HepG2 (cell line): ENCODE measurements around the gene FPGS. TPM values are rescaled to one million over a fixed set of nuclear protein-coding genes. Genes with fewer than 3 reads are reported as not detected.

ENCODE experiments used
- ATAC-seq: fragments of 200-7000 bp; cut with Tn5 transposase; 3 replicates; pipeline ENCODE4 v1.9.1; 2020; ENCODE audit warnings: mild to moderate bottlenecking, moderate library complexity
- BruUV-seq: library from RNA; stranded (reverse); fragments of 400-500 nt; replicated peaks from 2 replicates; lab custom pipeline; 2021; lab: Mats Ljungman, UMichigan
- CTCF ChIA-PET: fragments of 300-600 bp; formaldehyde crosslinking; extraction: SDS; loops from one replicate; lab custom pipeline; 2021; ENCODE audit warnings: low total read pairs, inconsistent platforms, low intra/inter-chr PET ratio; lab: Yijun Ruan, JAX
- POLR2A ChIA-PET: fragments of 350-600 bp; sonication (Branson Sonifier 250); formaldehyde crosslinking; loops from one replicate; lab custom pipeline; 2020; ENCODE audit warnings: antibody characterized with exemption, inconsistent platforms; lab: Yijun Ruan, JAX
- DNase-seq: peaks from one replicate; pipeline ENCODE4 v3.0.0-alpha.2; 2015; ENCODE audit warnings: low spot score
- FAIRE-seq: peaks from 3 replicates; lab custom pipeline; 2011; peaks lifted over from hg19 to GRCh38; lab: Jason Lieb, UNC
- H2AFZ ChIP-seq: one replicate; pipeline ENCODE4 v1.6.1; 2011; ENCODE audit warnings: low read length, inconsistent platforms
- H3K27ac ChIP-seq: fragments of 300-600 bp; 3 replicates; pipeline ENCODE4 v1.8.0; 2011; ENCODE audit warnings: mixed run types, mild to moderate bottlenecking, mixed read lengths, low read length, inconsistent platforms; ENCODE audit not compliant: insufficient read depth; ENCODE audit errors: extremely low read length
- H3K27me3 ChIP-seq, 2 experiments: fragments of 200-600 bp in 1 of 2; 2 replicates in 1 of 2; 3 replicates in 1 of 2; pipeline versions ENCODE4 v1.6.0 to v1.8.0; 2011; ENCODE audit warnings: low read length in 2 of 2, mild to moderate bottlenecking in 2 of 2, moderate library complexity in 2 of 2, inconsistent platforms in 1 of 2; ENCODE audit not compliant: insufficient read depth in 2 of 2, control insufficient read depth in 1 of 2
- H3K36me3 ChIP-seq, 2 experiments: fragments of 200-600 bp in 1 of 2; replicated peaks in 1 of 2; 2 replicates in 1 of 2; 3 replicates in 1 of 2; pipeline versions ENCODE4 v1.5.1 to v1.8.0; 2011; ENCODE audit warnings: low read length in 2 of 2, inconsistent platforms in 1 of 2; ENCODE audit not compliant: insufficient read depth in 2 of 2, control insufficient read depth in 1 of 2
- H3K4me1 ChIP-seq: 2 replicates; pipeline ENCODE4 v1.5.1; 2012; ENCODE audit warnings: low read length, inconsistent platforms; ENCODE audit not compliant: insufficient read depth
- H3K4me2 ChIP-seq: 2 replicates; pipeline ENCODE4 v1.6.0; 2011; ENCODE audit warnings: low read depth, low read length, inconsistent platforms
- H3K4me3 ChIP-seq, 3 experiments: fragments of 200-600 bp in 1 of 3; sonication (generic), shearing (Covaris generic) in 1 of 3; replicated peaks in 1 of 3; 2 replicates each; pipeline ENCODE4 v1.5.1; 2011 to 2016; ENCODE audit warnings: low read length in 3 of 3, inconsistent platforms in 2 of 3, low read depth in 2 of 3, mild to moderate bottlenecking in 2 of 3, control low read depth in 1 of 3, mixed read lengths in 1 of 3; ENCODE audit not compliant: insufficient read depth in 1 of 3
- H3K79me2 ChIP-seq: one replicate; pipeline ENCODE4 v1.6.1; 2011; ENCODE audit warnings: low read length, inconsistent platforms; ENCODE audit not compliant: insufficient read depth
- H3K9ac ChIP-seq: 2 replicates; pipeline ENCODE4 v1.6.0; 2011; ENCODE audit warnings: mild to moderate bottlenecking, low read depth, low read length, inconsistent platforms; ENCODE audit not compliant: insufficient read depth
- H3K9me3 ChIP-seq: 2 replicates; pipeline ENCODE4 v1.5.1; 2012; ENCODE audit warnings: mild to moderate bottlenecking, low read length
- H4K20me1 ChIP-seq: 2 replicates; pipeline ENCODE4 v1.6.0; 2011; ENCODE audit warnings: inconsistent platforms, mild to moderate bottlenecking, low read length, moderate library complexity; ENCODE audit not compliant: insufficient read depth
- EED ChIP-seq: sonication (generic); formaldehyde crosslinking; IDR thresholded peaks from 2 replicates; pipeline ENCODE4 v1.5.0; 2020; ENCODE audit warnings: mild to moderate bottlenecking, missing genetic modification reagents
- ERF ChIP-seq: IDR thresholded peaks from 2 replicates; pipeline ENCODE4 v1.6.1; 2018; ENCODE audit warnings: missing biosample characterization, missing genetic modification reagents
- HNF4G ChIP-seq, 2 experiments: sonication (generic) in 1 of 2; formaldehyde crosslinking in 1 of 2; IDR thresholded peaks; 2 replicates each; pipeline versions ENCODE4 v1.4.0 to v1.6.1; 2011 to 2020; ENCODE audit warnings: borderline replicate concordance in 2 of 2, low read depth in 2 of 2, mild to moderate bottlenecking in 2 of 2, low read length in 1 of 2, missing genetic modification reagents in 1 of 2, moderate library complexity in 1 of 2
- MEIS1 ChIP-seq: sonication (generic); formaldehyde crosslinking; IDR thresholded peaks from 2 replicates; pipeline ENCODE4 v1.9.0; 2021; ENCODE audit warnings: mild to moderate bottlenecking, missing genetic modification reagents, moderate library complexity, borderline replicate concordance
- NFE2L1 ChIP-seq: sonication (generic); formaldehyde crosslinking; IDR thresholded peaks from 2 replicates; pipeline ENCODE4 v1.4.0; 2020; ENCODE audit warnings: missing genetic modification reagents, mild to moderate bottlenecking, borderline replicate concordance
- NR2C2 ChIP-seq: sonication (generic); formaldehyde crosslinking; IDR thresholded peaks from 2 replicates; pipeline ENCODE4 v1.4.0; 2020; ENCODE audit warnings: missing genetic modification reagents, mild to moderate bottlenecking, moderate library complexity, borderline replicate concordance
- PLRG1 ChIP-seq: fragments of 450-650 bp; conservative IDR thresholded peaks from 2 replicates; pipeline ENCODE4 v1.6.1; 2016
- RFX1 ChIP-seq: fragments of 450-650 bp; IDR thresholded peaks from 2 replicates; pipeline ENCODE4 v1.6.1; 2017
- RORA ChIP-seq: sonication (generic); formaldehyde crosslinking; IDR thresholded peaks from 2 replicates; pipeline ENCODE4 v1.5.0; 2020; ENCODE audit warnings: mild to moderate bottlenecking, missing genetic modification reagents, moderate library complexity
- SP140L ChIP-seq: sonication (generic); formaldehyde crosslinking; IDR thresholded peaks from 2 replicates; pipeline ENCODE4 v1.4.0; 2020; ENCODE audit warnings: missing genetic modification reagents, borderline replicate concordance
- ZNF12 ChIP-seq: sonication (generic); formaldehyde crosslinking; IDR thresholded peaks from 2 replicates; pipeline ENCODE4 v1.5.0; 2020; ENCODE audit warnings: missing genetic modification reagents
- ZNF33A ChIP-seq: sonication (generic); formaldehyde crosslinking; IDR thresholded peaks from 2 replicates; pipeline ENCODE4 v1.5.1; 2020; ENCODE audit warnings: missing genetic modification reagents, mild to moderate bottlenecking, moderate library complexity, borderline replicate concordance
- ZNF350 ChIP-seq: sonication (generic); formaldehyde crosslinking; IDR thresholded peaks from 2 replicates; pipeline ENCODE4 v1.4.0; 2020; ENCODE audit warnings: mild to moderate bottlenecking, low read depth, missing genetic modification reagents, borderline replicate concordance
- ZNF709 ChIP-seq: sonication (generic); formaldehyde crosslinking; IDR thresholded peaks from 2 replicates; pipeline ENCODE4 v1.5.0; 2020; ENCODE audit warnings: mild to moderate bottlenecking, missing genetic modification reagents
- ZNF713 ChIP-seq: sonication (generic); formaldehyde crosslinking; IDR thresholded peaks from 2 replicates; pipeline ENCODE4 v1.4.0; 2020; ENCODE audit warnings: mild to moderate bottlenecking, missing genetic modification reagents
- ZNF780A ChIP-seq: sonication (generic); formaldehyde crosslinking; IDR thresholded peaks from 2 replicates; pipeline ENCODE4 v1.8.0; 2022; ENCODE audit warnings: mild to moderate bottlenecking, missing genetic modification reagents, moderate library complexity
- WGBS: methylation state at CpG from one replicate; pipeline ENCODE4 v1.1.6; 2017; ENCODE audit warnings: low lambda C conversion rate; 5-methylcytosine and 5-hydroxymethylcytosine counted together
- in situ Hi-C: cut with HindIII; loops from 2 replicates; pipeline ENCODE4 v1.10.0; 2017; ENCODE audit warnings: low pct_unique_long_range_greater_than_20kb; ENCODE audit not compliant: extremely low pct_ligation_motif_present
- intact Hi-C: fragments of 100-400 bp; cut with micrococcal nuclease; formaldehyde crosslinking; loops from one replicate; pipeline ENCODE4 v1.10.0; 2022; ENCODE audit not compliant: unreplicated experiment
- polyA plus RNA-seq, 8 experiments: library from polyadenylated mRNA; depleted of rRNA in 3 of 8; stranded (reverse) in 7 of 8; unstranded in 1 of 8; fragments of >200 nt; fragmentation: Illumina TruSeq in 4 of 8; extraction: Trizol in 4 of 8; gene quantifications; 2 replicates each; pipeline versions ENCODE4 v1.2.1 to v1.2.3, GENCODE V29; 2011 to 2016; ENCODE audit warnings: low read depth in 4 of 8, missing spikeins in 1 of 8, mixed read lengths in 1 of 8; ENCODE audit not compliant: insufficient read depth in 1 of 8
- total RNA-seq, 5 experiments: library from RNA; depleted of rRNA; stranded (reverse); fragments of >200 nt; fragmentation: Illumina TruSeq; extraction: Trizol; gene quantifications; 2 replicates each; pipeline ENCODE4 v1.2.3, GENCODE V29; 2016; ENCODE audit warnings: low read depth in 1 of 5
- TF ChIP-seq, protein P1 (sequence below): sonication (generic); formaldehyde crosslinking; IDR thresholded peaks from 2 replicates; pipeline ENCODE4 v1.4.0; 2020; ENCODE audit warnings: missing genetic modification reagents, borderline replicate concordance
- TF ChIP-seq, protein P2 (sequence below): sonication (generic); formaldehyde crosslinking; IDR thresholded peaks from 2 replicates; pipeline ENCODE4 v1.4.0; 2020; ENCODE audit warnings: missing genetic modification reagents, borderline replicate concordance

FPGS gene
- total and polyA plus RNA-seq, 2 of the 13 experiments (the other 11 are each of a cell fraction or from before 2014, with no cell fraction given) = 35.6 to 36.8 TPM

DNA sequence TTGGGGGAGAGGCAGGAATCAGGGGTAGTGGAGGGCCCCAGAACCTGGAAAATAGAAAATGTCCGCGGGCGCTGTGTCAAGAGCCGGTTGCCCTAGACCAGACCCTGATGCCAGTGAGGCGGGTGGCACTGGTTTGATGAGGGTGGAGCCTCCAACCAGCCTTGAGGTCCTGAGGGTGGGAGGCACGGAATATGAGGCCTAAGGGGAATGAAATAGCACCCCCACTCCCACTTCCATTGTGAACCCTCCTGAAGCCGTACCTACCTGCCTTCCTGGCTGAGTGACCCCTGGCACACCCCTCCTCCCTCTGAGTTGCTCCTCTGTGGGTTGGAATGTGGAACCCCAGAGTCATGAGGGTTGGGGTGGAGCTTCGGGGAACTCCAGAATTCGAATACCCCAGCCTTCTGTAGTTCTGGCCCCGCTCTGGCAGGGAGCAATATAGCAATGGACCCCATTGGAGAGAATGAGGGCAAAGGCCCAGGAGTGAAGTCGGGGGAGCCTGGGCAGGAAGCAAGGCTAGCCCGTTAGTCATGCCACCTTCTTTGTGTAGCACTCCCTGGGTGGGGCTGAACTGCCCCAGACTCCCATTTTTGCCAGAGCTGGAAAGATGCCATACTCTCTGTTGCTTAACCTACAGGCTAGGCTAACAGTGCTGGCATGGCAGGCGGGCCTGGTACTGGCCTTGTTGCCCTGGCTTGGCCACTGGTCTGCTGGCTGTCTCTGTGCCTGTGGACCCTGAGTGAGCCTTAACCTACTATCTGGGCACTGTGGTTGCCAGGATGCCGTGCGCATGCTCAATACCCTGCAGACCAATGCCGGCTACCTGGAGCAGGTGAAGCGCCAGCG, 1.0 kb downstream of the FPGS start:
- H2AFZ ChIP-seq = no peak overlapping the region
- H3K4me3 ChIP-seq = peak overlapping the region; percentile 78 to 93 (median 84)
- DNase-seq (no peak), ATAC-seq (peak; percentile 2; the same call in 2 of the 3 replicates), FAIRE-seq (no peak)
- in situ Hi-C loops = no loop called here
- H3K9me3 ChIP-seq = no peaks in the 10 kb centered on the region
- peak overlapping the region; percentile 86 for H3K27ac ChIP-seq
- no peaks in the 10 kb centered on the region; a peak in 1 of 5 replicates for H3K27me3 ChIP-seq
- TSS peak; percentile 62 for BruUV-seq
- H3K4me1 ChIP-seq = peaks cover 36% of the 10 kb centered on the region
- peak overlapping the region; percentile 90 for H3K9ac ChIP-seq
- ChIA-PET CTCF (interaction anchor here (1.7 kb wide), 1 partner anchor 22 kb away, joined by 3 read pairs; no protein-coding TSS in a partner anchor), POLR2A (interaction anchor here (0.7 to 1.2 kb wide), 5 partner anchors 11 to 118 kb away, joined by 3 to 5 read pairs (median 5); partner anchors contain the start of gene CDK9)
- WGBS = 24% methylated on average over 5 of the region's 18 CpGs
- H3K79me2 ChIP-seq = peaks cover 15% of the 10 kb centered on the region
- H3K4me2 ChIP-seq = peak overlapping the region; percentile 97
- intact Hi-C loops = loop anchor here (2.0 to 5.0 kb wide), 2 partner anchors 69 to 114 kb away; partner anchors contain the start of genes ST6GALNAC4 and TOR2A
- H3K36me3 ChIP-seq = peaks cover 8 to 24% of the 10 kb centered on the region in 2 experiments; a peak in 4 of 5 replicates
- H4K20me1 ChIP-seq = no peaks in the 10 kb centered on the region; the same call in 1 of the 2 replicates
- TF ChIP-seq NR2C2 (CRISPR knock-in tag) (no peak), ZNF350 (no peak), ZNF33A (CRISPR knock-in tag) (no peak), HNF4G (IDR thresholded peaks at IDR 0.05; ENCODE audit: borderline replicate concordance, low read depth, low read length) (no peak), HNF4G (CRISPR knock-in tag; IDR thresholded peaks at IDR 0.05; ENCODE audit: borderline replicate concordance, low read depth) (no peak), RFX1 (no peak), ZNF713 (CRISPR knock-in tag) (no peak), ZNF12 (no peak), EED (CRISPR knock-in tag) (0 out of 2 replicates have a peak, but pooled peaks have one; percentile 4), ZNF780A (CRISPR knock-in tag) (no peak), RORA (CRISPR knock-in tag) (no peak), PLRG1 (no peak), SP140L (CRISPR knock-in tag) (no peak), NFE2L1 (CRISPR knock-in tag) (no peak), ZNF709 (CRISPR knock-in tag) (no peak), MEIS1 (CRISPR knock-in tag) (no peak), ERF (no peak)
- TF ChIP-seq, protein P1, sequence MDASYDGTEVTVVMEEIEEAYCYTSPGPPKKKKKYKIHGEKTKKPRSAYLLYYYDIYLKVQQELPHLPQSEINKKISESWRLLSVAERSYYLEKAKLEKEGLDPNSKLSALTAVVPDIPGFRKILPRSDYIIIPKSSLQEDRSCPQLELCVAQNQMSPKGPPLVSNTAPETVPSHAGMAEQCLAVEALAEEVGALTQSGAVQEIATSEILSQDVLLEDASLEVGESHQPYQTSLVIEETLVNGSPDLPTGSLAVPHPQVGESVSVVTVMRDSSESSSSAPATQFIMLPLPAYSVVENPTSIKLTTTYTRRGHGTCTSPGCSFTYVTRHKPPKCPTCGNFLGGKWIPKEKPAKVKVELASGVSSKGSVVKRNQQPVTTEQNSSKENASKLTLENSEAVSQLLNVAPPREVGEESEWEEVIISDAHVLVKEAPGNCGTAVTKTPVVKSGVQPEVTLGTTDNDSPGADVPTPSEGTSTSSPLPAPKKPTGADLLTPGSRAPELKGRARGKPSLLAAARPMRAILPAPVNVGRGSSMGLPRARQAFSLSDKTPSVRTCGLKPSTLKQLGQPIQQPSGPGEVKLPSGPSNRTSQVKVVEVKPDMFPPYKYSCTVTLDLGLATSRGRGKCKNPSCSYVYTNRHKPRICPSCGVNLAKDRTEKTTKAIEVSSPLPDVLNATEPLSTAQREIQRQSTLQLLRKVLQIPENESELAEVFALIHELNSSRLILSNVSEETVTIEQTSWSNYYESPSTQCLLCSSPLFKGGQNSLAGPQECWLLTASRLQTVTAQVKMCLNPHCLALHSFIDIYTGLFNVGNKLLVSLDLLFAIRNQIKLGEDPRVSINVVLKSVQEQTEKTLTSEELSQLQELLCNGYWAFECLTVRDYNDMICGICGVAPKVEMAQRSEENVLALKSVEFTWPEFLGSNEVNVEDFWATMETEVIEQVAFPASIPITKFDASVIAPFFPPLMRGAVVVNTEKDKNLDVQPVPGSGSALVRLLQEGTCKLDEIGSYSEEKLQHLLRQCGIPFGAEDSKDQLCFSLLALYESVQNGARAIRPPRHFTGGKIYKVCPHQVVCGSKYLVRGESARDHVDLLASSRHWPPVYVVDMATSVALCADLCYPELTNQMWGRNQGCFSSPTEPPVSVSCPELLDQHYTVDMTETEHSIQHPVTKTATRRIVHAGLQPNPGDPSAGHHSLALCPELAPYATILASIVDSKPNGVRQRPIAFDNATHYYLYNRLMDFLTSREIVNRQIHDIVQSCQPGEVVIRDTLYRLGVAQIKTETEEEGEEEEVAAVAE = no peak
- TF ChIP-seq, protein P2, sequence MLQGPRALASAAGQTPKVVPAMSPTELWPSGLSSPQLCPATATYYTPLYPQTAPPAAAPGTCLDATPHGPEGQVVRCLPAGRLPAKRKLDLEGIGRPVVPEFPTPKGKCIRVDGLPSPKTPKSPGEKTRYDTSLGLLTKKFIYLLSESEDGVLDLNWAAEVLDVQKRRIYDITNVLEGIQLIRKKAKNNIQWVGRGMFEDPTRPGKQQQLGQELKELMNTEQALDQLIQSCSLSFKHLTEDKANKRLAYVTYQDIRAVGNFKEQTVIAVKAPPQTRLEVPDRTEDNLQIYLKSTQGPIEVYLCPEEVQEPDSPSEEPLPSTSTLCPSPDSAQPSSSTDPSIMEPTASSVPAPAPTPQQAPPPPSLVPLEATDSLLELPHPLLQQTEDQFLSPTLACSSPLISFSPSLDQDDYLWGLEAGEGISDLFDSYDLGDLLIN = no peak
